ENCODE data around the gene PTPN14. TPM values are rescaled to one million over a fixed set of nuclear protein-coding genes. Genes with fewer than 3 reads are reported as not detected.
A peak's percentile ranks its signal among the peaks of the same experiment; 100 is the strongest.

PTPN14 gene
- total RNA-seq, 1 experiment from 2014 or later = 76.4 TPM

GRCh38 chr1:214363386-214363785, 188.0 kb downstream of the PTPN14 start:
- Histone ChIP-seq H2BK5ac (ENCODE audit: insufficient read length, low read length) (no peak overlapping the region), H3T11ph (ENCODE audit: low read length) (no peak overlapping the region), H3K9me3 (ENCODE audit: control insufficient read depth, low read depth, low read length) (no peaks in the 10 kb centered on the region), H3K9ac (ENCODE audit: extremely low read depth, insufficient read length, low read length) (no peak overlapping the region), H3K79me1 (ENCODE audit: insufficient read depth, low read depth, low read length, poor library complexity, severe bottlenecking) (no peaks in the 10 kb centered on the region), H3K4ac (ENCODE audit: low read depth, low read length) (no peak overlapping the region), H2BK12ac (ENCODE audit: insufficient read length, low read depth, low read length) (no peak overlapping the region), H3K27ac (ENCODE audit: insufficient read length, low read depth, low read length) (no peak overlapping the region), H4K8ac (replicated peaks; ENCODE audit: insufficient read length, low read depth, low read length) (no peak overlapping the region), H3K4me2 (ENCODE audit: insufficient read depth, insufficient read length, low read length) (no peak overlapping the region), H2BK15ac (ENCODE audit: low read depth, low read length) (no peak overlapping the region), H2AK5ac (ENCODE audit: insufficient read length, low read length) (no peak overlapping the region), H2AFZ (ENCODE audit: low read length) (no peak overlapping the region), H4K5ac (ENCODE audit: insufficient read length, low read depth, low read length) (no peak overlapping the region), H4K20me1 (ENCODE audit: control insufficient read depth, insufficient read depth, insufficient read length) (no peaks in the 10 kb centered on the region), H2BK120ac (ENCODE audit: low read depth, low read length, poor library complexity, severe bottlenecking) (no peak overlapping the region), H3K23ac (ENCODE audit: insufficient read length, low read depth, low read length) (no peak overlapping the region), H3K18ac (ENCODE audit: insufficient read length, low read depth, low read length) (no peak overlapping the region), H3K79me2 (ENCODE audit: insufficient read depth, low read length) (no peaks in the 10 kb centered on the region), H3K14ac (ENCODE audit: insufficient read depth, low read length) (no peak overlapping the region), H3K56ac (ENCODE audit: insufficient read length, low read depth, low read length) (no peak overlapping the region), H3K27me3 (ENCODE audit: insufficient read depth, low read length) (no peaks in the 10 kb centered on the region), H2BK20ac (ENCODE audit: low read depth, low read length, poor library complexity, severe bottlenecking) (no peak overlapping the region), H3K4me1 (ENCODE audit: insufficient read depth, low read length) (no peaks in the 10 kb centered on the region), H4K91ac (ENCODE audit: insufficient read length, low read depth, low read length) (no peak overlapping the region), H3K23me2 (ENCODE audit: insufficient read length, low read depth, low read length, poor library complexity, severe bottlenecking) (no peaks in the 10 kb centered on the region)
- H3K27me3 Mint-ChIP-seq (ENCODE audit: low read depth) = no peaks in the 10 kb centered on the region
- H3K4me3 Mint-ChIP-seq = no peak overlapping the region
- no CpG with 5 or more reads among the region's 4 CpGs for WGBS (ENCODE audit: extremely low coverage, insufficient read length, low lambda C conversion rate)
- peak overlapping the region in 1 of 3 experiments; percentile 76; a peak in 1 of 7 replicates for H3K27ac Mint-ChIP-seq
- H3K9me3 Mint-ChIP-seq = no peaks in the 10 kb centered on the region
- H3K4me1 Mint-ChIP-seq = no peaks in the 10 kb centered on the region
- DNase-seq = no peak
- peaks cover 2 to 72% (median 44%) of the 10 kb centered on the region in 3 experiments; a peak in 6 of 7 replicates for H3K36me3 Mint-ChIP-seq (ENCODE audit: insufficient read depth in 1 of 3, low read depth in 3 of 3)
- TF ChIP-seq CTCF (conservative IDR thresholded peaks at IDR 0.05) = no peak
